Lower lobe of right lung (tissue), 2 donors: ENCODE measurements around the gene RPP25L. TPM values are rescaled to one million over a fixed set of nuclear protein-coding genes. Genes with fewer than 3 reads are reported as not detected.
A peak's percentile ranks its signal among the peaks of the same experiment; 100 is the strongest.

Experiments
- ATAC-seq, 2 donors: fragments of 200-7000 bp; cut with Tn5 transposase; one replicate each; pipeline ENCODE4 v1.9.1; 2020 to 2022; ENCODE audit warnings: mild to moderate bottlenecking in 2 of 2, moderate library complexity in 2 of 2
- DNase-seq: peaks from one replicate; pipeline ENCODE4 v3.0.0-alpha.2; 2020
- H3K27ac ChIP-seq: fragments of 200-600 bp; one replicate; pipeline ENCODE4 v1.8.0; 2022
- H3K27me3 ChIP-seq: fragments of 200-600 bp; one replicate; pipeline ENCODE4 v1.8.0; 2022; ENCODE audit warnings: low read depth
- H3K36me3 ChIP-seq: fragments of 200-600 bp; one replicate; pipeline ENCODE4 v1.8.0; 2022; ENCODE audit warnings: mild to moderate bottlenecking
- H3K4me1 ChIP-seq: fragments of 200-600 bp; one replicate; pipeline ENCODE4 v1.8.0; 2022
- H3K4me3 ChIP-seq: fragments of 200-600 bp; one replicate; pipeline ENCODE4 v1.8.0; 2022; ENCODE audit warnings: mild to moderate bottlenecking
- H3K9me3 ChIP-seq: fragments of 200-600 bp; one replicate; pipeline ENCODE4 v1.8.0; 2022
- intact Hi-C: fragments of 100-400 bp; cut with DNase I; formaldehyde crosslinking; loops from one replicate; pipeline ENCODE4 v1.11.0; 2022
- total RNA-seq: library from RNA; stranded (reverse); fragmentation: NEBNext Ultra II Directional; extraction: Animal tissue kit (Norgen Biotek cat#: 25700); gene quantifications from one replicate; pipeline ENCODE4 v1.2.1, GENCODE V29; 2021
- TF ChIP-seq, protein P1 (sequence below): fragments of 200-600 bp; IDR thresholded peaks from one replicate; pipeline ENCODE4 v1.8.0; 2022; ENCODE audit warnings: antibody characterized with exemption, mild to moderate bottlenecking
- donor health status: DM: no; HTN: yes; CAD: no; lungs with severe emphysema.

The RPP25L gene
- total RNA-seq, 1 donor from 2014 or later = 16.5 TPM

GRCh38 chr9:34635556-34635955, 23.7 kb upstream of the RPP25L start:
- no peak overlapping the region for H3K4me3 ChIP-seq
- peaks cover 6% of the 10 kb centered on the region for H3K27me3 ChIP-seq
- H3K27ac ChIP-seq = no peak overlapping the region
- ATAC-seq = no peak
- no peak for DNase-seq
- no peaks in the 10 kb centered on the region for H3K9me3 ChIP-seq
- H3K4me1 ChIP-seq = peaks cover 30% of the 10 kb centered on the region
- peaks cover 6% of the 10 kb centered on the region for H3K36me3 ChIP-seq
- intact Hi-C loops = no loop called here
- TF ChIP-seq, protein P1, sequence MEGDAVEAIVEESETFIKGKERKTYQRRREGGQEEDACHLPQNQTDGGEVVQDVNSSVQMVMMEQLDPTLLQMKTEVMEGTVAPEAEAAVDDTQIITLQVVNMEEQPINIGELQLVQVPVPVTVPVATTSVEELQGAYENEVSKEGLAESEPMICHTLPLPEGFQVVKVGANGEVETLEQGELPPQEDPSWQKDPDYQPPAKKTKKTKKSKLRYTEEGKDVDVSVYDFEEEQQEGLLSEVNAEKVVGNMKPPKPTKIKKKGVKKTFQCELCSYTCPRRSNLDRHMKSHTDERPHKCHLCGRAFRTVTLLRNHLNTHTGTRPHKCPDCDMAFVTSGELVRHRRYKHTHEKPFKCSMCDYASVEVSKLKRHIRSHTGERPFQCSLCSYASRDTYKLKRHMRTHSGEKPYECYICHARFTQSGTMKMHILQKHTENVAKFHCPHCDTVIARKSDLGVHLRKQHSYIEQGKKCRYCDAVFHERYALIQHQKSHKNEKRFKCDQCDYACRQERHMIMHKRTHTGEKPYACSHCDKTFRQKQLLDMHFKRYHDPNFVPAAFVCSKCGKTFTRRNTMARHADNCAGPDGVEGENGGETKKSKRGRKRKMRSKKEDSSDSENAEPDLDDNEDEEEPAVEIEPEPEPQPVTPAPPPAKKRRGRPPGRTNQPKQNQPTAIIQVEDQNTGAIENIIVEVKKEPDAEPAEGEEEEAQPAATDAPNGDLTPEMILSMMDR = no peak

GRCh38 chr9:34634551-34635248, 22.8 kb upstream of the RPP25L start:
- DNase-seq (no peak), ATAC-seq (no peak)
- H3K27ac ChIP-seq = no peak overlapping the region
- H3K36me3 ChIP-seq = peaks cover 6% of the 10 kb centered on the region
- peaks cover 30% of the 10 kb centered on the region for H3K4me1 ChIP-seq
- no peaks in the 10 kb centered on the region for H3K9me3 ChIP-seq
- TF ChIP-seq, protein P1 = no peak
- intact Hi-C loops = no loop called here
- H3K27me3 ChIP-seq = peaks cover 14% of the 10 kb centered on the region
- no peak overlapping the region for H3K4me3 ChIP-seq

- H3K4me3 ChIP-seq = no peak overlapping the region
These were observed 22.1 kb upstream of the RPP25L start for GRCh38 chr9:34633851-34634550.

DNA sequence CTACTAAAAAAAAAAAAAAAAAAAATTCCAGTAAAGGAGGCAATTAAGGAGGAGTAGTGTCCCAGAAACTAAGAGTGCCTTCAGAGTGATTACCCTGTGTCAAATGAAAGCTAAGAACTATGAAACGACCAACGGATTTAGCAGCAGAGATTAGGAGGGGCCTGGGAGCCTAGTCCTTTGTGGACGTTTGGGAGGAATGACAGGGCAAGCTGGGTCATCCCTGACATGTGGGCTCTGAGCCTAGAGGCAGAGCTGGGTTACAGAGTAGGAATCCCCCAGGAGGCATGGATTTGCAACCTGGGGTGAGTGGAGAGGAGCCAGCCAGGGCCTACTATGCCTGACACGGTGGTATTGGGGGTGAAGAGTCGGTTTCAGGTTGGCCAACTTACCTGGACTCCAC, 21.3 kb upstream of the RPP25L start:
- Histone ChIP-seq H3K4me3 (no peak overlapping the region), H3K4me1 (peaks cover 32% of the 10 kb centered on the region), H3K27ac (no peak overlapping the region), H3K9me3 (no peaks in the 10 kb centered on the region), H3K36me3 (peaks cover 6% of the 10 kb centered on the region), H3K27me3 (peaks cover 28% of the 10 kb centered on the region)
- TF ChIP-seq, protein P1 = no peak
- ATAC-seq (no peak), DNase-seq (no peak)
- intact Hi-C loops = no loop called here

More at GRCh38 chr9:34633851-34634550, 22.1 kb upstream of the RPP25L start:
- Histone ChIP-seq H3K9me3 (no peaks in the 10 kb centered on the region), H3K27ac (no peak overlapping the region), H3K27me3 (peaks cover 21% of the 10 kb centered on the region), H3K4me1 (peaks cover 34% of the 10 kb centered on the region), H3K36me3 (peaks cover 6% of the 10 kb centered on the region)
- DNase-seq = no peak
- ATAC-seq = peak; percentile 28 to 54
- TF ChIP-seq, protein P1 = peak; percentile 85
- intact Hi-C loops = no loop called here

DNA sequence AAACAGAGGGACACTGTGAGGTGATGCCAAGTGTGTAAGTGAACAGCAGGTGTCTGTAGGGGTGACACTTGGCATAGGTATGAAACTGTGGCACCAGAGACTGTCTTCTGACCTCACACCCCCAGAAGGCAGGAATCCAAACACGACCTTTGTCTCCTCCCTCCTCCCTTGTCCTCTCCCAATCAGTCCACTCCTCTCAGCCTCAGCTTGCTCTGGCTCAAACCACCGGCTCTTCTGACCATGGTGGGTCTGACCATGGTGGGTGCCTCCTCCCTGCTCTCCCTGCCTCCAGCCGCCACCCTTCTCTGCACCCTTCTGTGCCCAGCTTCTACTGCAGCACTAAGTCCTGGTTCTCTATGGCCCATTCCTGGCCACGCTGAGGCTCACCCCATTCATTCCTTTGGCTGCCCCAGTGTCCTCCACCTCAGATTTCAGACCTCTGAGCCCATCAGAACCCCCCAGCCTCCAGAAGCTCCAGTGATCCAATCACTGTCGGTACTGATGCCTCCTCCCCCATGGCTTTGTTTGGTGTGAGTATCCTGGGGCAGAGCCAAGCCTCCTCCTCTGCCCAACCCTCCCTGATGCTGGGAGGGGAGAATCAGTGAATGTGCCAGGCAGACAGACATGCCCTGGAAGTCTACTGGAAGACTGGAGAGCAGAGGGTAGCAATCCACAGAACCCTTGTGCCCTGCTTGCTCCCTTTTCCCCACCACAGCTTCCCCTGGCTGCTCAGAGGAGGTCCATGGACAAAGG, 18.7 kb upstream of the RPP25L start:
- DNase-seq (no peak), ATAC-seq (no peak)
- peaks cover 4% of the 10 kb centered on the region for H3K36me3 ChIP-seq
- peaks cover 12% of the 10 kb centered on the region for H3K4me1 ChIP-seq
- H3K27me3 ChIP-seq = peaks cover 54% of the 10 kb centered on the region
- H3K9me3 ChIP-seq = no peaks in the 10 kb centered on the region
- intact Hi-C loops = no loop called here
- TF ChIP-seq, protein P1 = no peak
- no peak overlapping the region for H3K4me3 ChIP-seq
- H3K27ac ChIP-seq = no peak overlapping the region
